Measurements from ENCODE around the gene PTPRC. TPM values are rescaled to one million over a fixed set of nuclear protein-coding genes. Genes with fewer than 3 reads are reported as not detected.

Gene PTPRC
- total RNA-seq, 1 experiment from 2014 or later = 0.11 TPM

DNA sequence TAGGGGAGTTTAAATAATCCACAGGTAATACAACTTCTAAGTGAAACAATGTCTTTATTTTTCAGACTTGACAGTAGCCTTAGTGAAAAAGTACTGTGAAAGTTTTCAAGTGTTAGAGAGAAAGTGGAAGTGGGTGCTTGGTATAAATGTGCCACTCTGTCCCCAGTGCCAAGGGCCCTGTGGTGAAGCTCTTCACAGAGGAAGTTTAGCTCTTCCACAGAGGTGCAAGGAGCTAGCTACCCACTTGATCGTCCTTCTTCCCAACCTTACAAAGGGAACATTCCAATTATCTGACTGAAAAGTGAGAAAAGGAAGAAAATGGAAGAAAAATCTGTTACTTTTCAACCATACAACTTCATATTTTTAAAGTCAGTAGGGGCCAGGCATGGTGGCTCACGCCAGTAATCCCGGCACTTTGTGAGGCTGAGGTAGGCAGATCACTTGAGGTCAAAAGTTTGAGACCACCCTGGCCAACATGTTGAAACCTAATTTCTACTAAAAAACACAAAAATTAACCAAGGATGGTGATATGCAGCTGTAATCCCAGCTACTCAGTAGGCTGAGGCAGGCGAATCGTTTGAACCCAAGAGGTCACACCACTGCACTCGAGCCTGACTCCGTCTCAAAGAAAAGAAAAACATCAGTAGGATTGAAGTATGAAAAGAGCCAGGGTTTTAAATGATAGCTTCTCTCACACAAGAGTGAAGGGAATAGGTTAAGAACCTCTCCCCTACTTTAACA is 41.0 kb upstream of the PTPRC start:
- ChIA-PET POLR2A (ENCODE audit: unreplicated experiment) (no interaction called here), CTCF (no interaction called here)
- TF ChIP-seq EZH2 (IDR thresholded peaks at IDR 0.05; ENCODE audit: low read length, unreplicated experiment) (no peak), EZH2phosphoT487 (IDR thresholded peaks at IDR 0.05; ENCODE audit: borderline replicate concordance, low read length) (no peak)
- DNase-seq = no peak
- Histone ChIP-seq H3F3A (ENCODE audit: low read length, unreplicated experiment) (no peaks in the 10 kb centered on the region), H2AFZ (ENCODE audit: low read length) (no peak overlapping the region), H3K27ac (ENCODE audit: low read length) (no peak overlapping the region), H3K4me3 (ENCODE audit: low read length) (no peak overlapping the region), H3K9me3 (ENCODE audit: low read length) (no peaks in the 10 kb centered on the region), H3K9me2 (replicated peaks; ENCODE audit: low read length) (no peaks in the 10 kb centered on the region), H3K27me3 (ENCODE audit: low read length) (no peaks in the 10 kb centered on the region), H3K4me2 (ENCODE audit: low read length) (no peak overlapping the region), H3K4me1 (ENCODE audit: insufficient read depth, low read length) (no peaks in the 10 kb centered on the region), H3K36me3 (ENCODE audit: low read depth, low read length) (no peaks in the 10 kb centered on the region), H3K79me2 (ENCODE audit: low read length) (no peaks in the 10 kb centered on the region), H4K20me1 (ENCODE audit: low read length) (no peaks in the 10 kb centered on the region), H3K9ac (ENCODE audit: low read length) (no peak overlapping the region)
- ATAC-seq = no peak
- BruUV-seq (replicated peaks) = no TSS peak
- intact Hi-C loops (cut with micrococcal nuclease) = no loop called here

- Histone ChIP-seq H3K4me1 (ENCODE audit: insufficient read depth, low read length) (no peaks in the 10 kb centered on the region), H3K36me3 (ENCODE audit: low read depth, low read length) (no peaks in the 10 kb centered on the region), H3K9me2 (replicated peaks; ENCODE audit: low read length) (no peaks in the 10 kb centered on the region), H4K20me1 (ENCODE audit: low read length) (no peaks in the 10 kb centered on the region), H3K79me2 (ENCODE audit: low read length) (no peaks in the 10 kb centered on the region), H3K9me3 (ENCODE audit: low read length) (no peaks in the 10 kb centered on the region), H3K27ac (ENCODE audit: low read length) (no peak overlapping the region), H3K27me3 (ENCODE audit: low read length) (no peaks in the 10 kb centered on the region), H3K4me2 (ENCODE audit: low read length) (no peak overlapping the region), H3K9ac (ENCODE audit: low read length) (no peak overlapping the region), H3K4me3 (ENCODE audit: low read length) (no peak overlapping the region), H3F3A (ENCODE audit: low read length, unreplicated experiment) (no peaks in the 10 kb centered on the region), H2AFZ (ENCODE audit: low read length) (no peak overlapping the region)
- ChIA-PET CTCF (no interaction called here), POLR2A (ENCODE audit: unreplicated experiment) (no interaction called here)
- BruUV-seq (replicated peaks) = no TSS peak
- intact Hi-C loops (cut with micrococcal nuclease) = no loop called here
- ATAC-seq (no peak), DNase-seq (no peak)
- TF ChIP-seq, protein P1, sequence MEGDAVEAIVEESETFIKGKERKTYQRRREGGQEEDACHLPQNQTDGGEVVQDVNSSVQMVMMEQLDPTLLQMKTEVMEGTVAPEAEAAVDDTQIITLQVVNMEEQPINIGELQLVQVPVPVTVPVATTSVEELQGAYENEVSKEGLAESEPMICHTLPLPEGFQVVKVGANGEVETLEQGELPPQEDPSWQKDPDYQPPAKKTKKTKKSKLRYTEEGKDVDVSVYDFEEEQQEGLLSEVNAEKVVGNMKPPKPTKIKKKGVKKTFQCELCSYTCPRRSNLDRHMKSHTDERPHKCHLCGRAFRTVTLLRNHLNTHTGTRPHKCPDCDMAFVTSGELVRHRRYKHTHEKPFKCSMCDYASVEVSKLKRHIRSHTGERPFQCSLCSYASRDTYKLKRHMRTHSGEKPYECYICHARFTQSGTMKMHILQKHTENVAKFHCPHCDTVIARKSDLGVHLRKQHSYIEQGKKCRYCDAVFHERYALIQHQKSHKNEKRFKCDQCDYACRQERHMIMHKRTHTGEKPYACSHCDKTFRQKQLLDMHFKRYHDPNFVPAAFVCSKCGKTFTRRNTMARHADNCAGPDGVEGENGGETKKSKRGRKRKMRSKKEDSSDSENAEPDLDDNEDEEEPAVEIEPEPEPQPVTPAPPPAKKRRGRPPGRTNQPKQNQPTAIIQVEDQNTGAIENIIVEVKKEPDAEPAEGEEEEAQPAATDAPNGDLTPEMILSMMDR (conservative IDR thresholded peaks at IDR 0.05; ENCODE audit: low read depth, low read length) = no peak
- TF ChIP-seq EZH2phosphoT487 (IDR thresholded peaks at IDR 0.05; ENCODE audit: borderline replicate concordance, low read length) (no peak), EZH2 (IDR thresholded peaks at IDR 0.05; ENCODE audit: low read length, unreplicated experiment) (no peak)
Observed at GRCh38 chr1:198598796-198599321, 40.0 kb upstream of the PTPRC start.

DNA sequence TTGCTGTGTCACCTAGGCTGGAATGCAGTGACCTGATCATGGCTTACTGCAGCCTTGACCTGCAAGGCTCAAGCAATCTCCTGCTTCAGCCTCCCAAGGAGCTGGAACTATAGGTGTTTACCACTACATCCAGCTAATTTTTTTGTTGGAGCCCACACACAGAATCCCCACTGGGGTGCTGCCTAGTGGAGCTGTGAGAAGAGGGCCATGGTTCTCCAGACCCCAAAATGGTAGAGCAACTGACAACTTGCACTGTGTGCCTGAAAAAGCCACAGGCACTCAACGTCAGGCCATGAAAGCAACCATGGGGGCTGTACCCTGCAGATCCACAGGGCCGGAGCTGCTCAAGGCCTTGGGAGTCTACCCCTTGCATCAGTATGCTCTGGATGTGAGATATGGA is 39.1 kb upstream of the PTPRC start:
- H3K4me1 ChIP-seq (ENCODE audit: insufficient read depth, low read length) = no peaks in the 10 kb centered on the region
- no peak for TF ChIP-seq EZH2 (IDR thresholded peaks at IDR 0.05; ENCODE audit: low read length, unreplicated experiment)
- TF ChIP-seq, protein P1 (conservative IDR thresholded peaks at IDR 0.05; ENCODE audit: low read depth, low read length) = no peak
- no peak for TF ChIP-seq EZH2phosphoT487 (IDR thresholded peaks at IDR 0.05; ENCODE audit: borderline replicate concordance, low read length)
- no peak for ATAC-seq
- BruUV-seq (replicated peaks) = no TSS peak
- no peak overlapping the region for H3K9ac ChIP-seq (ENCODE audit: low read length)
- ChIA-PET POLR2A (ENCODE audit: unreplicated experiment) (no interaction called here), CTCF (no interaction called here)
- no peaks in the 10 kb centered on the region for H3F3A ChIP-seq (ENCODE audit: low read length, unreplicated experiment)
- no peak overlapping the region for H2AFZ ChIP-seq (ENCODE audit: low read length)
- H3K27me3 ChIP-seq (ENCODE audit: low read length) = no peaks in the 10 kb centered on the region
- DNase-seq = no peak
- no peaks in the 10 kb centered on the region for H3K9me3 ChIP-seq (ENCODE audit: low read length)
- no peak overlapping the region for H3K4me2 ChIP-seq (ENCODE audit: low read length)
- H3K27ac ChIP-seq (ENCODE audit: low read length) = no peak overlapping the region
- H4K20me1 ChIP-seq (ENCODE audit: low read length) = no peaks in the 10 kb centered on the region
- intact Hi-C loops (cut with micrococcal nuclease) = no loop called here
- no peaks in the 10 kb centered on the region for H3K9me2 ChIP-seq (replicated peaks; ENCODE audit: low read length)
- H3K79me2 ChIP-seq (ENCODE audit: low read length) = no peaks in the 10 kb centered on the region
- H3K36me3 ChIP-seq (ENCODE audit: low read depth, low read length) = no peaks in the 10 kb centered on the region
- no peak overlapping the region for H3K4me3 ChIP-seq (ENCODE audit: low read length)
